ENCODE results near the gene AGPAT2.

GRCh38 chr9:136709454-136710109, 22.3 kb upstream of the AGPAT2 start:
- TF ChIP-seq CTCF (IDR thresholded peaks at IDR 0.05) (no peak), POLR2AphosphoS5 (IDR thresholded peaks at IDR 0.05; ENCODE audit: low read depth, low read length) (no peak)
